ENCODE data around the gene ELOVL6. TPM values are rescaled to one million over a fixed set of nuclear protein-coding genes. Genes with fewer than 3 reads are reported as not detected.

The ELOVL6 gene
- total RNA-seq, 4 donors from 2014 or later: 2.1 to 4.1 (median 3.3) TPM

- DNase-seq: no peak
- intact Hi-C loops (cut with DNase I): no loop called here
- 73 to 76% methylated on average over 8 of the region's 8 CpGs for WGBS, 2 donors
- H3K4me1 ChIP-seq: no peaks in the 10 kb centered on the region
- H3K27me3 ChIP-seq: no peaks in the 10 kb centered on the region
- H3K36me3 ChIP-seq: no peaks in the 10 kb centered on the region
- no peaks in the 10 kb centered on the region for H3K9me3 ChIP-seq
- no peak for TF ChIP-seq CTCF (IDR thresholded peaks at IDR 0.05)
- TF ChIP-seq POLR2A (IDR thresholded peaks at IDR 0.05): no peak
- no peak overlapping the region for H3K27ac ChIP-seq
- H3K4me3 ChIP-seq (replicated peaks in 1 of 3): no peak overlapping the region
Observed at GRCh38 chr4:110033355-110034025, 164.9 kb downstream of the ELOVL6 start.

GRCh38 chr4:110032603-110033002 lies 165.8 kb downstream of the ELOVL6 start:
- H3K4me3 ChIP-seq (replicated peaks in 1 of 3): no peak overlapping the region
- no peak for DNase-seq
- H3K27me3 ChIP-seq: no peaks in the 10 kb centered on the region
- TF ChIP-seq POLR2A (IDR thresholded peaks at IDR 0.05): no peak
- no peak for TF ChIP-seq CTCF (IDR thresholded peaks at IDR 0.05)
- WGBS, 2 donors: 87 to 89% methylated on average over 7 of the region's 7 CpGs
- intact Hi-C loops (cut with DNase I): no loop called here
- H3K4me1 ChIP-seq: no peaks in the 10 kb centered on the region
- no peak overlapping the region for H3K27ac ChIP-seq
- no peaks in the 10 kb centered on the region for H3K9me3 ChIP-seq
- no peaks in the 10 kb centered on the region for H3K36me3 ChIP-seq

- intact Hi-C loops (cut with DNase I): no loop called here
- peaks cover 0 to 9% of the 10 kb centered on the region in 2 donors for H3K4me1 ChIP-seq
- no peak overlapping the region for H3K27ac ChIP-seq
- no peaks in the 10 kb centered on the region for H3K36me3 ChIP-seq
- TF ChIP-seq CTCF (IDR thresholded peaks at IDR 0.05): no peak
- TF ChIP-seq POLR2A (IDR thresholded peaks at IDR 0.05): no peak
- no peak for DNase-seq
- no peaks in the 10 kb centered on the region for H3K27me3 ChIP-seq
- WGBS, 2 donors: 83 to 85% methylated on average over 3 of the region's 3 CpGs
- H3K9me3 ChIP-seq: no peaks in the 10 kb centered on the region
- H3K4me3 ChIP-seq (replicated peaks in 1 of 3): no peak overlapping the region
Observed at GRCh38 chr4:110025718-110026117, 172.7 kb downstream of the ELOVL6 start.

- Histone ChIP-seq H3K9me3 (no peaks in the 10 kb centered on the region), H3K27me3 (no peaks in the 10 kb centered on the region), H3K36me3 (no peaks in the 10 kb centered on the region), H3K4me3 (replicated peaks in 1 of 3) (no peak overlapping the region), H3K27ac (no peak overlapping the region), H3K4me1 (peaks cover 0 to 15% of the 10 kb centered on the region in 2 donors)
- TF ChIP-seq POLR2A (IDR thresholded peaks at IDR 0.05) (no peak), CTCF (IDR thresholded peaks at IDR 0.05) (no peak)
- WGBS, 2 donors: 84 to 96% methylated on average over 1 of the region's 1 CpG
- intact Hi-C loops (cut with DNase I): no loop called here
- DNase-seq: no peak
Observed at GRCh38 chr4:110025056-110025455, 173.4 kb downstream of the ELOVL6 start.

GRCh38 chr4:110022457-110022856 lies 176.0 kb downstream of the ELOVL6 start:
- H3K27ac ChIP-seq: no peak overlapping the region
- intact Hi-C loops (cut with DNase I): no loop called here
- WGBS, 2 donors: 94 to 96% methylated on average over 4 of the region's 4 CpGs
- TF ChIP-seq CTCF (IDR thresholded peaks at IDR 0.05) (no peak), POLR2A (IDR thresholded peaks at IDR 0.05) (no peak)
- H3K4me1 ChIP-seq: peaks cover 0 to 20% of the 10 kb centered on the region in 2 donors
- no peak for DNase-seq
- H3K36me3 ChIP-seq: no peaks in the 10 kb centered on the region
- no peak overlapping the region for H3K4me3 ChIP-seq (replicated peaks in 1 of 3)
- no peaks in the 10 kb centered on the region for H3K27me3 ChIP-seq
- H3K9me3 ChIP-seq: no peaks in the 10 kb centered on the region

Data from thyroid gland (tissue), 4 donors.